GM19043 (cell line): ENCODE results near the gene VN1R5.

ENCODE experiments used
- ATAC-seq: cut with Tn5 transposase; IDR thresholded peaks from one replicate; pipeline ENCODE4 v1.9.1; 2021; ENCODE audit warnings: low read depth; ENCODE audit not compliant: unreplicated experiment

Gene VN1R5

DNA sequence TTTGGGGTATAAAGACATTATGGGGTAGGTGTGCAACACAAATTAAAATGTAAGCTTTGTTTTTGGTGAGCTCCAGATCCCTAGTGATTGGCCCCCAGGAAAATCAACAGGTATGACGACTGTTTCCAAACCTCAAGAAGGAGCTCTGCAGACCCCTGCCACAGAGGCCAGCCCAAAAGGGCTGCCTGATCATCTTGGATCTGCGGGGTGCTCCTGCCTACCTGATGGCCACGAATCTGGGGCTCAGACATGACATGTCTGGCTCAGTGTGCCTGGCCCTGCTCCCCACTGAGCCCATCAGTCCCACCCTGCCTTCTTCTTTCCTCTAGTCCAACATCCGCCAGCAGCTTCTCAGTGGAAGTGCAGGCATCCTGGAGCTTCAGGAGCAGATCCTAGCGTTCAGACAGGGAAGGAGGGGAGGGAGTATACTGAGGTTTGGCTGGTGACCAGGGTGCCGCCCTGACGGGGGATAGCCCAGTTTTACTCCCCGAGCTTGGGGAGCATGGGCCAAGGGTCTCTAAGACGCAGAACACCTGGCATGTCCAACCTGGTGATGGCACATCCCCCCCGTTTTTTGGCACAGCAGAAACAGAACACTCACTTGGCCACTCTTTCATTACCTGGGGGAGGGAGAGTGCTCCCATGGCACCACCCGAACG, 44.0 kb downstream of the VN1R5 start:
- no peak for ATAC-seq

DNA sequence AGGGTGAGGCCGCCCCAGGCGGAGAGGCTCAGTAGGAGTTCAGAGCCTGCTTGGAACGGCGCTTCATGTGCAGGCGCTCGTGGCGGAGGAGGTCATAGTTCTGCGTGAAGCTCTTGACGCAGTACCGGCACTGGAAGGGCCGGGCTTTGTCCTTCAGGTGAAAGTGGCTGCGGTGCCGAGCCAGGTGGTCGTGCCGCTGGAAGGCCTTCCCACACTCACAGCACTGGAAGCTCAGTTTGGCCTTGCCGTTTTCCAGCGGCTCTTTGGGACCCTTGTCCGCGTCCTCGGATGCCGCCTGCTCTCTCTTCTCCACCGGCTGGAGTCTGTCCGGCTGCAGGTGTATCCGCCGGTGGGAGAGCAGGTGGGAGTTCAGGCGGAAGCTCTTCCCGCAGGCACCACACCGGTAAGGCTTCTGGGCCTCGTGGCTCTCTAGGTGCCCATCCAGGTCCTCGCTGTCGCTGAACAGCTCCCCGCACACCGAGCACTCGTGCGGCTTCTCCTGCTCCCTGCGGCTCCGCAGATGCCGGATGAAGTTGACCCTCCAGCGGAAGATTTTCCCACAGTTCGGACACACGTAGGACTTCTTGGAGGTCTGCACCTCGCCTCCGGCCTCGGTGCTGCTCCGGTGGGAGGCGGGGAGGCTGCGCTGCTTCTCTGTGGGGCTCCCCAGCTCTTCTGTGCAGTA, 44.8 kb downstream of the VN1R5 start:
- no peak for ATAC-seq

DNA sequence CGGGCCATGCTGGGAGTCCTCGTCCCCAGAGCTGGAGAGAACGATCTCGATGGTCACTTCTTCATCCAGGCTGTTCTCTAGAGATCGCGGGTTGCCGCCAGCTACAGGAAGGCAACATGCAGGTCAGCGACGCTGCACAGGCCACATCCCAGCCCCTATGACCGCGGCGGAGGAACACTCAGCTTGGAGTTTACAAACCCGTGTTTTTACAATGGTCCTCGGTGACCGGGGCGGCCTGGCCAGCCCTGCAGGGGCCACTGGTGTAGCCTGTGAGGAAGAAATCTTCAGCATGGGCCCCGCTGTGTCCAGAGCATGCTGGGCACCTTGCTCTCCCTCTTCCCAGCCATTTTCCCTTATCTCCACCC, 45.3 kb downstream of the VN1R5 start:
- no peak for ATAC-seq

GRCh38 chr1:247303216-247303615, 47.3 kb downstream of the VN1R5 start:
- ATAC-seq: no peak

- no peak for ATAC-seq
Observed at GRCh38 chr1:247304031-247304430, 48.2 kb downstream of the VN1R5 start.
